GM23338 (cell line): Measurements from ENCODE around the gene PRSS3.

ENCODE experiments used
- CREB1 ChIP-seq: fragments of 250-450 bp; sonication (Bioruptor Pico); IDR thresholded peaks from 2 replicates; pipeline ENCODE4 v1.5.0; 2020; ENCODE audit warnings: low read depth, mild to moderate bottlenecking, moderate library complexity
- CTCF ChIP-seq, 2 experiments: fragments of 200-600 bp in 1 of 2; sonication (generic) in 1 of 2; conservative IDR thresholded peaks; 2 replicates each; pipeline versions ENCODE4 v1.5.1 to v1.6.1; 2016 to 2017; ENCODE audit warnings: antibody characterized with exemption in 2 of 2, low read depth in 2 of 2, mild to moderate bottlenecking in 2 of 2, moderate library complexity in 1 of 2
- EZH2 ChIP-seq: fragments of 200-600 bp; sonication (generic); IDR thresholded peaks from one replicate; pipeline ENCODE4 v1.8.0; 2017; ENCODE audit warnings: antibody characterized with exemption, mild to moderate bottlenecking, low read depth; ENCODE audit not compliant: unreplicated experiment
- EZH2phosphoT487 ChIP-seq: fragments of 200-600 bp; sonication (generic); IDR thresholded peaks from one replicate; pipeline ENCODE4 v1.8.1; 2018; ENCODE audit warnings: antibody characterized with exemption; ENCODE audit not compliant: unreplicated experiment
- JUNB ChIP-seq: IDR thresholded peaks from one replicate; pipeline ENCODE4 v1.6.1; 2016; ENCODE audit warnings: antibody characterized with exemption; ENCODE audit not compliant: unreplicated experiment
- NANOG ChIP-seq: IDR thresholded peaks from 2 replicates; pipeline ENCODE4 v1.6.1; 2016; ENCODE audit warnings: antibody characterized with exemption, borderline replicate concordance
- POLR2AphosphoS5 ChIP-seq: IDR thresholded peaks from 2 replicates; pipeline ENCODE4 v1.6.1; 2016; ENCODE audit warnings: antibody characterized with exemption, low read depth
- ZNF114 ChIP-seq: fragments of 250-450 bp; sonication (Bioruptor Pico); IDR thresholded peaks from 2 replicates; pipeline ENCODE4 v1.5.0; 2020; ENCODE audit warnings: mild to moderate bottlenecking, moderate library complexity
- ZNF331 ChIP-seq: fragments of 250-450 bp; sonication (Bioruptor Pico); IDR thresholded peaks from 2 replicates; pipeline ENCODE4 v1.5.0; 2020; ENCODE audit warnings: low read depth, mild to moderate bottlenecking, moderate library complexity
- ZNF462 ChIP-seq: fragments of 250-450 bp; sonication (Bioruptor Pico); IDR thresholded peaks from 2 replicates; pipeline ENCODE4 v1.5.0; 2020; ENCODE audit warnings: mild to moderate bottlenecking, moderate library complexity
- TF ChIP-seq, protein P1 (sequence below): IDR thresholded peaks from one replicate; pipeline ENCODE4 v1.6.1; 2018; ENCODE audit warnings: antibody characterized with exemption; ENCODE audit not compliant: unreplicated experiment
- TF ChIP-seq, protein P2 (sequence below): IDR thresholded peaks from 2 replicates; pipeline ENCODE4 v1.6.1; 2016; ENCODE audit warnings: antibody characterized with exemption

GRCh38 chr9:33762343-33762742 lies 33.0 kb upstream of the PRSS3 start:
- TF ChIP-seq CTCF (conservative IDR thresholded peaks at IDR 0.05; ENCODE audit: low read depth in 2 of 2): no peak
- TF ChIP-seq ZNF462 (CRISPR knock-in tag): no peak
- TF ChIP-seq POLR2AphosphoS5: no peak
- TF ChIP-seq EZH2: no peak
- TF ChIP-seq EZH2phosphoT487: no peak
- TF ChIP-seq, protein P1, sequence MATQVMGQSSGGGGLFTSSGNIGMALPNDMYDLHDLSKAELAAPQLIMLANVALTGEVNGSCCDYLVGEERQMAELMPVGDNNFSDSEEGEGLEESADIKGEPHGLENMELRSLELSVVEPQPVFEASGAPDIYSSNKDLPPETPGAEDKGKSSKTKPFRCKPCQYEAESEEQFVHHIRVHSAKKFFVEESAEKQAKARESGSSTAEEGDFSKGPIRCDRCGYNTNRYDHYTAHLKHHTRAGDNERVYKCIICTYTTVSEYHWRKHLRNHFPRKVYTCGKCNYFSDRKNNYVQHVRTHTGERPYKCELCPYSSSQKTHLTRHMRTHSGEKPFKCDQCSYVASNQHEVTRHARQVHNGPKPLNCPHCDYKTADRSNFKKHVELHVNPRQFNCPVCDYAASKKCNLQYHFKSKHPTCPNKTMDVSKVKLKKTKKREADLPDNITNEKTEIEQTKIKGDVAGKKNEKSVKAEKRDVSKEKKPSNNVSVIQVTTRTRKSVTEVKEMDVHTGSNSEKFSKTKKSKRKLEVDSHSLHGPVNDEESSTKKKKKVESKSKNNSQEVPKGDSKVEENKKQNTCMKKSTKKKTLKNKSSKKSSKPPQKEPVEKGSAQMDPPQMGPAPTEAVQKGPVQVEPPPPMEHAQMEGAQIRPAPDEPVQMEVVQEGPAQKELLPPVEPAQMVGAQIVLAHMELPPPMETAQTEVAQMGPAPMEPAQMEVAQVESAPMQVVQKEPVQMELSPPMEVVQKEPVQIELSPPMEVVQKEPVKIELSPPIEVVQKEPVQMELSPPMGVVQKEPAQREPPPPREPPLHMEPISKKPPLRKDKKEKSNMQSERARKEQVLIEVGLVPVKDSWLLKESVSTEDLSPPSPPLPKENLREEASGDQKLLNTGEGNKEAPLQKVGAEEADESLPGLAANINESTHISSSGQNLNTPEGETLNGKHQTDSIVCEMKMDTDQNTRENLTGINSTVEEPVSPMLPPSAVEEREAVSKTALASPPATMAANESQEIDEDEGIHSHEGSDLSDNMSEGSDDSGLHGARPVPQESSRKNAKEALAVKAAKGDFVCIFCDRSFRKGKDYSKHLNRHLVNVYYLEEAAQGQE: no peak
- no peak for TF ChIP-seq NANOG
- no peak for TF ChIP-seq JUNB
- TF ChIP-seq CREB1 (CRISPR knock-in tag): no peak
- no peak for TF ChIP-seq ZNF331 (CRISPR knock-in tag)
- TF ChIP-seq, protein P2, sequence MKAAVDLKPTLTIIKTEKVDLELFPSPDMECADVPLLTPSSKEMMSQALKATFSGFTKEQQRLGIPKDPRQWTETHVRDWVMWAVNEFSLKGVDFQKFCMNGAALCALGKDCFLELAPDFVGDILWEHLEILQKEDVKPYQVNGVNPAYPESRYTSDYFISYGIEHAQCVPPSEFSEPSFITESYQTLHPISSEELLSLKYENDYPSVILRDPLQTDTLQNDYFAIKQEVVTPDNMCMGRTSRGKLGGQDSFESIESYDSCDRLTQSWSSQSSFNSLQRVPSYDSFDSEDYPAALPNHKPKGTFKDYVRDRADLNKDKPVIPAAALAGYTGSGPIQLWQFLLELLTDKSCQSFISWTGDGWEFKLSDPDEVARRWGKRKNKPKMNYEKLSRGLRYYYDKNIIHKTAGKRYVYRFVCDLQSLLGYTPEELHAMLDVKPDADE: no peak
- TF ChIP-seq ZNF114 (CRISPR knock-in tag): no peak
